AG10803 (cell line): ENCODE measurements around the gene PER1.

ENCODE experiments used
- DNase-seq: peaks from one replicate; pipeline ENCODE4 v3.0.0; 2010; ENCODE audit warnings: low read depth
- H3K4me3 ChIP-seq: 2 replicates; pipeline ENCODE4 v1.5.1; 2011; ENCODE audit warnings: mild to moderate bottlenecking, low read length, control low read depth
- CTCF ChIP-seq: conservative IDR thresholded peaks from 2 replicates; pipeline ENCODE4 v1.5.1; 2011; ENCODE audit warnings: mild to moderate bottlenecking, low read length, control low read depth, inconsistent platforms

The PER1 gene

DNA sequence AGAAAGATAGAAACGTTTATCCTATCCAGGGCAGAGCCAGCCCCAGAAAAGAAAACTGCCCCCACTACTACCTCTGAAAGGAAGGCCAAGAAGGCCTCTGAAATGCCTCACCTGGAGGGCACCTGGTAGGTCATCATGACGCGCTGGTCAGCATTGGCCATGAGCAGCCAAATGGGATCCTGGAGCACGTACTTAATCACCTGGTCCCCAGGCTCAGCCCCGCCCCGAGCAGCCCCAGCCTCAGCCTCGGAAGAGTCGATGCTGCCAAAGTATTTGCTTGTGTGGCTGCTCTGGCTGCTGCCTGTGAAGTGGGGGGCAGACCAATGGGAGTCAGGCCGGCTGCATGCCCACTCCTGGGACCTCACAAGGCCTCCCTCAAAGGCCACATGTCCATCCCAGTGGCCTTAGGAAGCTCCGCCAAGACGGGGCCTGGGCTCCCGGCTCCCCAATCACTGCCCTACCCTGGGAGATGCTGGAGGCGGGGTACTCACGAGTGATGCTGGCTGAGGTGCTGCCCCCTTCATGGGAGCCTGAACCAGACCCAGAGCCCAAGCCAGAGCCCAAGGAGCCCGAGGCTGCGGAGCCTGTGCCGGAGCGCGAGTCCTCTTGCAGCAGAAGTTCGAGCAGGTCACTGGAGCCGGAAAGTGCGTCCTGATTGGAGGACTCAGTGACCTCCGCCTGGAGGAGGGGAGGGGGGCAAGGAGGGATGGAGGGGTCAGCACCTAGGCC is 9.9 kb downstream of the PER1 start:
- no peak for DNase-seq
- no peak overlapping the region for H3K4me3 ChIP-seq
- TF ChIP-seq CTCF: no peak

- no peak for TF ChIP-seq CTCF
- no peak for DNase-seq
- H3K4me3 ChIP-seq: no peak overlapping the region
These were observed 10.5 kb downstream of the PER1 start for GRCh38 chr17:8141741-8142140.

DNA sequence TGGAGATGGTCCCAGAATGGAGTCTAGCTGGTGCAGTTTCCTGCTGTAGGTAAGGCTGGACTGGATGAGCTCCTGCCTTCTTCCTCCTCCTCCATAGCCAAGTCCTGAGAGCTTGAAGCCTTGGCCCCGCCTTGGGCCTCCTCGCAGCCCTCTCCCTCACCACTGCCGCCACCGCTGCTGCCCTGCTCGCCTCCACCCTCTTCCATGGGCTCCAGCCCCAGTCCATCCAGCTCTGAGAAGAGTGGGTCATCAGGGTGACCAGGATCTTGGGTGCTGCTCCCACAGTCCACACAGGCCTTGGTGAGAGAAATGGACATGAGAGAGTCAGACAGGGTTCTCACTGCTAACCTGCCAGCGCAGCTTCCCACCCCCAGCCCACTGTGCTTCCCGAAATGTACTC is 11.2 kb downstream of the PER1 start:
- DNase-seq: no peak
- TF ChIP-seq CTCF: no peak

GRCh38 chr17:8140065-8141029 is 11.9 kb downstream of the PER1 start:
- no peak for TF ChIP-seq CTCF
- H3K4me3 ChIP-seq: no peak overlapping the region
- no peak for DNase-seq

More for the DNA sequence above, 11.2 kb downstream of the PER1 start:
- H3K4me3 ChIP-seq: no peak overlapping the region

- peak; percentile 97 for DNase-seq
- peak; percentile 90 for TF ChIP-seq CTCF
- peak overlapping the region; percentile 57 for H3K4me3 ChIP-seq
These were observed 13.4 kb downstream of the PER1 start for GRCh38 chr17:8138672-8139371.

DNA sequence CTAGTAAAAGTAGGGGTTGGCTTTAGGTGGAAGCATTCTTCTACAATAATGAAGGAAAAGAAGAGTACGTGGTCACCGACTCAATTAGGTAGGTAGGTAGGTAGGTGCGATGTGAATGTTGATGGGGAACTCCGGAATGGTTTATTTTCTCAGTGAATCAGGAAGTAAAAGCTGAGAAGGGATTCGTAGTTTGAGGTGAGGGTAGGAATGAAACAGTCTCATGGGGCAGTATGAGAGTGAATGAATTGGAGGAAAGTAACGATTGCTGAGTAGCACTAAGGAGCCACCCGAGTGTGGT is 13.9 kb downstream of the PER1 start:
- DNase-seq: no peak
- peak overlapping the region; percentile 48 for H3K4me3 ChIP-seq
- no peak for TF ChIP-seq CTCF
